H1 (cell line): ENCODE data around the gene CCDC83.

Experiments used
- CTCF ChIP-seq, 3 experiments: IDR thresholded peaks; 1 replicate in 2 of 3; 2 replicates in 1 of 3; pipeline versions ENCODE4 v1.5.1 to v1.6.1; 2011; ENCODE audit warnings: low read length in 3 of 3, mild to moderate bottlenecking in 3 of 3, inconsistent platforms in 2 of 3, low read depth in 1 of 3, moderate library complexity in 1 of 3; ENCODE audit not compliant: insufficient read depth in 1 of 3; ENCODE audit errors: control extremely low read depth in 1 of 3
- JUN ChIP-seq: IDR thresholded peaks from 2 replicates; pipeline ENCODE4 v1.6.1; 2011; ENCODE audit warnings: low read depth, mild to moderate bottlenecking, improper control_type of control experiment, low read length
- POLR2A ChIP-seq, 2 experiments: IDR thresholded peaks; 1 replicate in 1 of 2; 2 replicates in 1 of 2; pipeline ENCODE4 v1.6.1; 2011; ENCODE audit warnings: low read depth in 2 of 2, low read length in 2 of 2, mild to moderate bottlenecking in 2 of 2; ENCODE audit errors: control extremely low read depth in 1 of 2
- ZNF274 ChIP-seq: IDR thresholded peaks from 2 replicates; pipeline ENCODE4 v1.7.0; 2012; ENCODE audit warnings: low read length, borderline replicate concordance; ENCODE audit errors: extremely low read depth
- TF ChIP-seq, protein P1 (sequence below): IDR thresholded peaks from 2 replicates; pipeline ENCODE4 v1.6.1; 2012; ENCODE audit warnings: inconsistent platforms
- TF ChIP-seq, protein P2 (sequence below): IDR thresholded peaks from 2 replicates; pipeline ENCODE4 v1.6.1; 2011; ENCODE audit warnings: low read length, improper control_type of control experiment

GRCh38 chr11:85831050-85831449 is 24.1 kb upstream of the CCDC83 start:
- TF ChIP-seq CTCF (IDR thresholded peaks at IDR 0.05; ENCODE audit: control extremely low read depth in 1 of 3, insufficient read depth in 1 of 3, low read depth in 1 of 3, low read length in 3 of 3) = no peak
- TF ChIP-seq, protein P1, sequence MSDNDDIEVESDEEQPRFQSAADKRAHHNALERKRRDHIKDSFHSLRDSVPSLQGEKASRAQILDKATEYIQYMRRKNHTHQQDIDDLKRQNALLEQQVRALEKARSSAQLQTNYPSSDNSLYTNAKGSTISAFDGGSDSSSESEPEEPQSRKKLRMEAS = no peak
- TF ChIP-seq ZNF274 = no peak
- TF ChIP-seq POLR2A (IDR thresholded peaks at IDR 0.05; ENCODE audit: control extremely low read depth in 1 of 2, low read depth in 2 of 2, low read length in 2 of 2) = no peak
- TF ChIP-seq JUN = no peak
- TF ChIP-seq, protein P2, sequence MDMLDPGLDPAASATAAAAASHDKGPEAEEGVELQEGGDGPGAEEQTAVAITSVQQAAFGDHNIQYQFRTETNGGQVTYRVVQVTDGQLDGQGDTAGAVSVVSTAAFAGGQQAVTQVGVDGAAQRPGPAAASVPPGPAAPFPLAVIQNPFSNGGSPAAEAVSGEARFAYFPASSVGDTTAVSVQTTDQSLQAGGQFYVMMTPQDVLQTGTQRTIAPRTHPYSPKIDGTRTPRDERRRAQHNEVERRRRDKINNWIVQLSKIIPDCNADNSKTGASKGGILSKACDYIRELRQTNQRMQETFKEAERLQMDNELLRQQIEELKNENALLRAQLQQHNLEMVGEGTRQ = no peak
